ENCODE measurements around the gene BEND2. TPM values are rescaled to one million over a fixed set of nuclear protein-coding genes. Genes with fewer than 3 reads are reported as not detected.

BEND2 gene
- total RNA-seq, 2 experiments from 2014 or later = not detected

DNA sequence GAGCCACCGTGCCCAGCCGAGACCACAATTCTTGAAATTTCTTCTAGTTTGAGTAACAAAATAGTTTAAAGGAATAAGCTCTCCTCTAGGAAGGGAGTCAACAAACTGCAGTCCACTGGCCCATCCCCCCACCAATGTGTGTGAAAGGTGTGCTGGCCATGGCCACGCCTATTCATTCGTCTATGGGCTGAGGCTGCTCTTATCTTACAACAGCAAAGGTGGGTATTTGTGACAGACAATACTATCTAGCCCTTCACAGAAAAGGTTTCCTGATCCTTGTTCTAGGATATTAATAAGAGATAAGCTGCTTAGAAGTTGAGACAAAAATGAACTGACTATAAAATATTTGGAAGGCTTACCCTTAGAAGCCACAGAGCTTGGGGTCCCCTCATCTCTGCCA is 41.2 kb downstream of the BEND2 start:
- H3K27me3 Mint-ChIP-seq = peaks cover 4% of the 10 kb centered on the region
- DNase-seq (no peak), ATAC-seq (no peak)
- intact Hi-C loops (cut with micrococcal nuclease) = no loop called here
- POLR2A ChIA-PET = interaction anchor here (0.7 kb wide), 1 partner anchor 218 kb away, joined by 3 read pairs; no protein-coding TSS in a partner anchor
- H3K36me3 Mint-ChIP-seq (ENCODE audit: low read depth) = no peaks in the 10 kb centered on the region
- no peak overlapping the region for H3K4me3 Mint-ChIP-seq
- no peaks in the 10 kb centered on the region for H3K9me3 Mint-ChIP-seq
- no peak overlapping the region for H3K27ac Mint-ChIP-seq
- no peaks in the 10 kb centered on the region for H3K4me1 Mint-ChIP-seq (ENCODE audit: low read depth)
- TF ChIP-seq, protein P1, sequence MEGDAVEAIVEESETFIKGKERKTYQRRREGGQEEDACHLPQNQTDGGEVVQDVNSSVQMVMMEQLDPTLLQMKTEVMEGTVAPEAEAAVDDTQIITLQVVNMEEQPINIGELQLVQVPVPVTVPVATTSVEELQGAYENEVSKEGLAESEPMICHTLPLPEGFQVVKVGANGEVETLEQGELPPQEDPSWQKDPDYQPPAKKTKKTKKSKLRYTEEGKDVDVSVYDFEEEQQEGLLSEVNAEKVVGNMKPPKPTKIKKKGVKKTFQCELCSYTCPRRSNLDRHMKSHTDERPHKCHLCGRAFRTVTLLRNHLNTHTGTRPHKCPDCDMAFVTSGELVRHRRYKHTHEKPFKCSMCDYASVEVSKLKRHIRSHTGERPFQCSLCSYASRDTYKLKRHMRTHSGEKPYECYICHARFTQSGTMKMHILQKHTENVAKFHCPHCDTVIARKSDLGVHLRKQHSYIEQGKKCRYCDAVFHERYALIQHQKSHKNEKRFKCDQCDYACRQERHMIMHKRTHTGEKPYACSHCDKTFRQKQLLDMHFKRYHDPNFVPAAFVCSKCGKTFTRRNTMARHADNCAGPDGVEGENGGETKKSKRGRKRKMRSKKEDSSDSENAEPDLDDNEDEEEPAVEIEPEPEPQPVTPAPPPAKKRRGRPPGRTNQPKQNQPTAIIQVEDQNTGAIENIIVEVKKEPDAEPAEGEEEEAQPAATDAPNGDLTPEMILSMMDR (IDR thresholded peaks at IDR 0.05) = no peak
- CTCF ChIA-PET = no interaction called here

DNA sequence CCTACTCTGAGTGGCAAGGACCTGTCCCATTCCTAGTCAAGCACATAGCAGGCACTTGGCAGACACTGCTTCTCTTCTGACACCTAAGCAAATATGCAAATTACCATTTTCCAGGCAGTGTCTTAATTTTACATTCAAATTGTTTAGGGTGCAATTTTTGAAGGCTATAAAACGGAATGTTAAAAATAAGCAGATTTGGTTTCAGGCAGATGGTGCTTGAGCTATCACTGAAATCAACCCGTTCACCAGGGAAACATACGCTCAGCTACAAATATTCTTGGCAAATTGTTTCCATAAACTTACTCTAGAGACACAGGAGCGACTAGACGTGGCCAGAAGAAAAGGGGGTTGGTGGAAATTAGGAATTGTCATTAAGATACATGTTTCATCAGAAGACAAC is 45.7 kb downstream of the BEND2 start:
- intact Hi-C loops (cut with micrococcal nuclease) = no loop called here
- Mint-ChIP-seq H3K9me3 (no peaks in the 10 kb centered on the region), H3K36me3 (ENCODE audit: low read depth) (no peaks in the 10 kb centered on the region), H3K4me1 (ENCODE audit: low read depth) (no peaks in the 10 kb centered on the region), H3K4me3 (no peak overlapping the region), H3K27ac (no peak overlapping the region), H3K27me3 (peaks cover 2% of the 10 kb centered on the region)
- CTCF ChIA-PET = no interaction called here
- TF ChIP-seq, protein P1 (IDR thresholded peaks at IDR 0.05) = no peak
- no peak for DNase-seq
- ATAC-seq = no peak
- POLR2A ChIA-PET = interaction anchor here (0.6 kb wide), 1 partner anchor 20 kb away, joined by 3 read pairs; no protein-coding TSS in a partner anchor

DNA sequence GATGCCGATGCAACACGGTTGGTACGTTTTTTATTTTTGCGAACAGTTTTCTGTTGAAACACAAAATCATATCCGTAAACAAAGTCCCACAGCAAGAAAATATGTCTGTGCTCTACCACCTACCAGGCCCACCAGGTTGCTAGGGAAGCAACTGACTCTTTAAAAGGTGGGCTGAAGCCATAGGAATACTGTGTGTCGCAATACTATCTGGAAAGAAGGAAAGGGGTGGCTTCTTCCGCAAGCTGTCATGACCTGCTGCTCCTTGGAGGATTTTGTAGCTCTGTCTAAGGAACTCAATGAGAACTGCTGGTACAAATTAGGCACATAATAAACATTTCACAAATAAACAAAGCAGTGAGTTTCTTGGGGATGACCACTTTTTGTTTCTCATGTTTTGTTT is 46.5 kb downstream of the BEND2 start:
- Mint-ChIP-seq H3K9me3 (no peaks in the 10 kb centered on the region), H3K4me3 (no peak overlapping the region), H3K27ac (no peak overlapping the region), H3K4me1 (ENCODE audit: low read depth) (no peaks in the 10 kb centered on the region), H3K36me3 (ENCODE audit: low read depth) (no peaks in the 10 kb centered on the region), H3K27me3 (peaks cover 2% of the 10 kb centered on the region)
- ChIA-PET POLR2A (interaction anchor here (0.6 kb wide), 1 partner anchor 19 kb away, joined by 3 read pairs; no protein-coding TSS in a partner anchor), CTCF (no interaction called here)
- DNase-seq (no peak), ATAC-seq (no peak)
- TF ChIP-seq, protein P1 (IDR thresholded peaks at IDR 0.05) = no peak
- intact Hi-C loops (cut with micrococcal nuclease) = no loop called here

DNA sequence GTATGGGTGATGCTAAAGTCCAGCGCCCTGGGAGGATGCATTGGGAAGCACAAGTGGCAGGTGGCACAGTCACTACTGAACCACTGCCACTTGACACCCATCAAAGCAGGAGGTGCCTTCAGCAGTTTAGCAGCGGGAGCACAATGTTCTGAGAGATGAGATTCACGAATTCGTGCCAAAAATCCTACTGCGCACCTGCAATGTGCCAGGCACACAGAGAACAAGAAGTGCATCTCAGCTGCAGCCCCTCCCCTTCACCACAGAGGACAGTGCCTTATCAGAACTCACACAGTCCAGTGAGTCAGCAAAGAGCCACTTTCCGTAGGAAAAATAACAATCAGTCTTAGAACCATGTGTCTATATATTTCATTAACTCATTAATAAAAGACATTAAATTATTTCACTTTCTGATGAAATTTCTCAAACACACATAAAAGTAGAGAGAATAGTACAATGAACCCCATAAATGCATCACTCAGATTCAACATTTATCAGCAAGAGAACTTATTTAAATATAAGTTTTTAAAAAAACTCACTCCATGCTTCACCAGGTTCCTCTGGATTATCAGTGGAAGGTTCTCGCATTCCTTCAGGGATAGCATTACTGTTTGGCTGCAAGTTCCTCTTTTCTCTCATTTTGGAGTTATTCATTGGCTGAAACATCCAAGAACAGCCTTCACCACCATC is 47.0 kb downstream of the BEND2 start:
- Mint-ChIP-seq H3K27ac (no peak overlapping the region), H3K27me3 (peaks cover 2% of the 10 kb centered on the region), H3K4me3 (no peak overlapping the region), H3K4me1 (ENCODE audit: low read depth) (no peaks in the 10 kb centered on the region), H3K9me3 (no peaks in the 10 kb centered on the region), H3K36me3 (ENCODE audit: low read depth) (no peaks in the 10 kb centered on the region)
- POLR2A ChIA-PET = no interaction called here
- ATAC-seq = no peak
- intact Hi-C loops (cut with micrococcal nuclease) = no loop called here
- TF ChIP-seq, protein P1 (IDR thresholded peaks at IDR 0.05) = no peak
- no peak for DNase-seq
- CTCF ChIA-PET = no interaction called here

DNA sequence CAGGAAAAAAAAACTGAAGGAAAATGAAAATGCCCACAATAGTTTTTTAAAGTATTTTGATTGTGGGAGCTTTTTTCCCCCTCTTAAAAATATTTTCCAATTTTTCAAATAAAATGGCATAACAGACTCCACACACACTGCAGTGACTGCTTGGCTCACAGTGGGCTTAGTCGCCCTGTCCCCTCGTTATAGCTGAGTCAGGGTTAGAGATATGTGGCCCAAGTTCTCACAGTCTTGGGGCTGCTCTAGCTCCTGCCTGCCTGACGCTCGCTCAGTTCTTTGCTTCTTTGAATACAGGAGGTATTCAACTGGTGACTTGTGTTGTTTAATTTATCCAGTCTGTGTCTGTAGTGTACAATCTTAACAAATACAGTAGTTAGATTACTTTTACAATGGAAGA is 47.7 kb downstream of the BEND2 start:
- ChIA-PET POLR2A (no interaction called here), CTCF (no interaction called here)
- no peak overlapping the region for H3K4me3 Mint-ChIP-seq
- peaks cover 2% of the 10 kb centered on the region for H3K27me3 Mint-ChIP-seq
- no peak for DNase-seq
- no peaks in the 10 kb centered on the region for H3K4me1 Mint-ChIP-seq (ENCODE audit: low read depth)
- intact Hi-C loops (cut with micrococcal nuclease) = no loop called here
- no peaks in the 10 kb centered on the region for H3K36me3 Mint-ChIP-seq (ENCODE audit: low read depth)
- H3K9me3 Mint-ChIP-seq = no peaks in the 10 kb centered on the region
- no peak overlapping the region for H3K27ac Mint-ChIP-seq
- no peak for ATAC-seq
- TF ChIP-seq, protein P1 (IDR thresholded peaks at IDR 0.05) = no peak

Measured in activated CD8-positive, alpha-beta T cell treated with anti-CD3 and anti-CD28 coated beads for 36 hours (primary cell).